ENCODE measurements around the gene LRRC27.

The LRRC27 gene

GRCh38 chr10:132331601-132332432 is at the start of gene LRRC27:
Gene LRRC27, plus strand, starts transcription at chr10:132332193. Its CDS starts 1,332 bp downstream, at chr10:132333525.
- POLR2A ChIA-PET = no interaction called here
- DNase-seq (ENCODE audit: extremely low spot score) = peak; percentile 99
- CTCF ChIA-PET = no interaction called here
- TF ChIP-seq CTCF (IDR thresholded peaks at IDR 0.05; ENCODE audit: control extremely low read depth, extremely low read depth, low read depth, missing control alignments) = no peak

- CTCF ChIA-PET = no interaction called here
- POLR2A ChIA-PET = no interaction called here
- TF ChIP-seq CTCF (IDR thresholded peaks at IDR 0.05; ENCODE audit: control extremely low read depth, extremely low read depth, low read depth, missing control alignments) = no peak
- no peak for DNase-seq (ENCODE audit: extremely low spot score)
Observed at GRCh38 chr10:132282667-132283603, 49.1 kb upstream of the LRRC27 start.

GRCh38 chr10:132283604-132284382 is 48.2 kb upstream of the LRRC27 start:
- CTCF ChIA-PET = no interaction called here
- TF ChIP-seq CTCF (IDR thresholded peaks at IDR 0.05; ENCODE audit: control extremely low read depth, extremely low read depth, low read depth, missing control alignments) = no peak
- POLR2A ChIA-PET = no interaction called here
- no peak for DNase-seq (ENCODE audit: extremely low spot score)

- no peak for DNase-seq (ENCODE audit: extremely low spot score)
- ChIA-PET CTCF (no interaction called here), POLR2A (no interaction called here)
- no peak for TF ChIP-seq CTCF (IDR thresholded peaks at IDR 0.05; ENCODE audit: control extremely low read depth, extremely low read depth, low read depth, missing control alignments)
Observed at GRCh38 chr10:132289439-132289838, 42.6 kb upstream of the LRRC27 start.

GRCh38 chr10:132290631-132291030 is 41.4 kb upstream of the LRRC27 start:
- POLR2A ChIA-PET = no interaction called here
- DNase-seq (ENCODE audit: extremely low spot score) = no peak
- CTCF ChIA-PET = no interaction called here
- no peak for TF ChIP-seq CTCF (IDR thresholded peaks at IDR 0.05; ENCODE audit: control extremely low read depth, extremely low read depth, low read depth, missing control alignments)

- TF ChIP-seq CTCF (IDR thresholded peaks at IDR 0.05; ENCODE audit: control extremely low read depth, extremely low read depth, low read depth, missing control alignments) = no peak
- ChIA-PET POLR2A (no interaction called here), CTCF (no interaction called here)
- no peak for DNase-seq (ENCODE audit: extremely low spot score)
Observed at GRCh38 chr10:132291826-132292225, 40.2 kb upstream of the LRRC27 start.

Data from GM10248 (cell line).